WERI-Rb-1 (cell line): ENCODE results near the gene CFAP73.
A peak's percentile ranks its signal among the peaks of the same experiment; 100 is the strongest.

Source experiments
- DNase-seq: peaks from one replicate; pipeline ENCODE4 v3.0.0-alpha.2; 2020
- H3K27ac ChIP-seq: fragments of 250-450 bp; sonication (Bioruptor Pico); 2 replicates; pipeline ENCODE4 v1.5.1; 2020; ENCODE audit warnings: mild to moderate bottlenecking, moderate library complexity
- H3K27me3 ChIP-seq: fragments of 250-450 bp; sonication (Bioruptor Pico); 2 replicates; pipeline ENCODE4 v1.5.1; 2021; ENCODE audit warnings: mild to moderate bottlenecking, low read depth, moderate library complexity; ENCODE audit not compliant: insufficient read depth, severe bottlenecking
- H3K36me3 ChIP-seq: fragments of 250-450 bp; sonication (Bioruptor Pico); 2 replicates; pipeline ENCODE4 v1.5.1; 2020; ENCODE audit warnings: mild to moderate bottlenecking, moderate library complexity
- H3K4me3 ChIP-seq: 2 replicates; pipeline ENCODE4 v1.5.1; 2011; ENCODE audit warnings: low read depth, mild to moderate bottlenecking, control low read depth, low read length
- H3K9me3 ChIP-seq: fragments of 250-450 bp; sonication (Bioruptor Pico); 2 replicates; pipeline ENCODE4 v1.5.1; 2021; ENCODE audit warnings: mild to moderate bottlenecking, moderate library complexity; ENCODE audit not compliant: severe bottlenecking
- CTCF ChIP-seq: IDR thresholded peaks from 2 replicates; pipeline ENCODE4 v1.5.1; 2011; ENCODE audit warnings: low read depth, mild to moderate bottlenecking, control low read depth, inconsistent platforms, low read length

Gene CFAP73

GRCh38 chr12:113183030-113183589, 33.6 kb downstream of the CFAP73 start:
- Histone ChIP-seq H3K9me3 (no peaks in the 10 kb centered on the region), H3K4me3 (no peak overlapping the region), H3K27ac (no peak overlapping the region), H3K27me3 (no peaks in the 10 kb centered on the region), H3K36me3 (peaks cover 52% of the 10 kb centered on the region)
- DNase-seq = no peak
- TF ChIP-seq CTCF = no peak

GRCh38 chr12:113184098-113184899, 34.8 kb downstream of the CFAP73 start:
- Histone ChIP-seq H3K4me3 (peak overlapping the region; percentile 96), H3K36me3 (peaks cover 48% of the 10 kb centered on the region), H3K9me3 (no peaks in the 10 kb centered on the region), H3K27ac (no peak overlapping the region), H3K27me3 (no peaks in the 10 kb centered on the region)
- no peak for DNase-seq
- no peak for TF ChIP-seq CTCF

- H3K36me3 ChIP-seq = peaks cover 44% of the 10 kb centered on the region
- TF ChIP-seq CTCF = no peak
- peak; percentile 85 for DNase-seq
- H3K27me3 ChIP-seq = no peaks in the 10 kb centered on the region
- no peaks in the 10 kb centered on the region for H3K9me3 ChIP-seq
- peak overlapping the region; percentile 93 for H3K27ac ChIP-seq
- peak overlapping the region; percentile 96 for H3K4me3 ChIP-seq
Measured at GRCh38 chr12:113184900-113185179, 35.3 kb downstream of the CFAP73 start.

DNA sequence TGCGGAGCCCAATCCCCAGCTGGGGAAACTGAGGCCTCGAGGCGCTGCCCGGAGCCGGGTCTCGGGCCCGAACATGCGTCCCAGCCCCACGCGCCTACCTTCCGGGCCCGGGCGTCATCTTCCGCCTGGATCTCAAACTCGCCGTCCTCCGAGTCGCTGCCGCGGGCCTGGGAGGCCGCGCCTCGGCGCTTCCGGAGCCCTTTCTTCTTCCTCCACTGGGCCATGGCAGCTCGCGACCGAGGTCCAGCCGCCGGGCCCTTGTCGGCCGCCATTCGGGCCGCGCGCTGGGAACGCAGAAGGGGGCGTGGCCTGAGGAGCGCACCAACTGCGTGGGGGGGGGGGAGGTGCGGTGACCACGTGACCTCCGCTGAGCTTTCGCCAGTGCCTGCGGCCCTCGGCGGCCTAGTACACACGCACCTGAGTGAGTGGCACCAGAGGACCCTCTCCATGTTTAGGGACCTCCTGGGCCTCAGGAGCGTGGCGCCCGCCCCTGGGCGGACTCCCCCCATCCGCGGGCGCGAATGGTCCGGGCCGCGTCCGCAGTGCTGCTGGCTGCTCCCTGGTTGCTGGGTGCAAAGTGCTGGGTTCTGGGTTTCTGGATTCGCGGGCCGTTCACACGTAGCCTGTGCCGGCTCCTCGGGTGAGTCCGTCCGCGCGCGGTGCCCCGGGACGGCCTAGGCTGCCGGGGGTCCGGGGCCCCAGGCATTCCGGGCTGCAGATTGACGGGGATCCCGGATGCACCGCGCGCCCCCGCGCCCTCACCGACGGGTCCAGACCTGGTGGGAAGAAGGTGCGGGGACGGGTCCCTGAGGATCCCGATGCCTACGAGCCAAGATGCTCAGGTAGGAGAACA, 35.9 kb downstream of the CFAP73 start, which contains the start of the genes DDX54 and RITA1:
Gene DDX54 (minus strand): TSS at position 299 of the 853 bp plus-strand sequence. CDS start 27 bp downstream, at position 272.
Gene RITA1 (plus strand): TSS at position 542 of the 853 bp plus-strand sequence. CDS start 1,026 bp downstream, outside the sequence.
- Histone ChIP-seq H3K27ac (peak within 1 kb of the TSS; percentile 93), H3K36me3 (peaks cover 41% of the 10 kb centered on the region)

DNA sequence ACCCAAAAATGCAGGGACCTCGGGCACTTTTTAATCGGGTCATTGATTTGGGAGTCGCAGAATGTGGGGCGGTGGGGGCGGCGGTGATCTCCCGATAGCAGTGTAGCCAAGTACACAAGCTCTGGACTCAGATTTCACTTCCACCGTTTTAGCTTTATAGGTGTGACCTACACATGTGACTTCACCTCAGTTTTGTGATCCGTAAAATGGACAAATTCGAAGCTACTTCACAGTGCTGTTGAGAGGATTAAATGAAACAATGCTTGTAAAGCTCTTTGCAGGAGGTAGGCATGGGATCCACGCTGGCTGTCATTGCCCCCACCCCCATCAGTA, 36.5 kb downstream of the CFAP73 start:
- TF ChIP-seq CTCF = no peak
- H3K27ac ChIP-seq = peak overlapping the region; percentile 93; the same call in 1 of the 2 replicates
- DNase-seq = no peak

More for the DNA sequence above, 35.9 kb downstream of the CFAP73 start, which contains the start of the genes DDX54 and RITA1:
- Histone ChIP-seq H3K9me3 (no peaks in the 10 kb centered on the region), H3K4me3 (peak within 1 kb of the TSS; percentile 96), H3K27me3 (no peaks in the 10 kb centered on the region)
- DNase-seq = peak; percentile 89
- TF ChIP-seq CTCF = no peak

More for the DNA sequence above, 36.5 kb downstream of the CFAP73 start:
- no peaks in the 10 kb centered on the region for H3K27me3 ChIP-seq
- peak overlapping the region; percentile 96 for H3K4me3 ChIP-seq
- no peaks in the 10 kb centered on the region for H3K9me3 ChIP-seq
- H3K36me3 ChIP-seq = peaks cover 38% of the 10 kb centered on the region
